Measurements from ENCODE around the gene PFN3.

PFN3 gene

DNA sequence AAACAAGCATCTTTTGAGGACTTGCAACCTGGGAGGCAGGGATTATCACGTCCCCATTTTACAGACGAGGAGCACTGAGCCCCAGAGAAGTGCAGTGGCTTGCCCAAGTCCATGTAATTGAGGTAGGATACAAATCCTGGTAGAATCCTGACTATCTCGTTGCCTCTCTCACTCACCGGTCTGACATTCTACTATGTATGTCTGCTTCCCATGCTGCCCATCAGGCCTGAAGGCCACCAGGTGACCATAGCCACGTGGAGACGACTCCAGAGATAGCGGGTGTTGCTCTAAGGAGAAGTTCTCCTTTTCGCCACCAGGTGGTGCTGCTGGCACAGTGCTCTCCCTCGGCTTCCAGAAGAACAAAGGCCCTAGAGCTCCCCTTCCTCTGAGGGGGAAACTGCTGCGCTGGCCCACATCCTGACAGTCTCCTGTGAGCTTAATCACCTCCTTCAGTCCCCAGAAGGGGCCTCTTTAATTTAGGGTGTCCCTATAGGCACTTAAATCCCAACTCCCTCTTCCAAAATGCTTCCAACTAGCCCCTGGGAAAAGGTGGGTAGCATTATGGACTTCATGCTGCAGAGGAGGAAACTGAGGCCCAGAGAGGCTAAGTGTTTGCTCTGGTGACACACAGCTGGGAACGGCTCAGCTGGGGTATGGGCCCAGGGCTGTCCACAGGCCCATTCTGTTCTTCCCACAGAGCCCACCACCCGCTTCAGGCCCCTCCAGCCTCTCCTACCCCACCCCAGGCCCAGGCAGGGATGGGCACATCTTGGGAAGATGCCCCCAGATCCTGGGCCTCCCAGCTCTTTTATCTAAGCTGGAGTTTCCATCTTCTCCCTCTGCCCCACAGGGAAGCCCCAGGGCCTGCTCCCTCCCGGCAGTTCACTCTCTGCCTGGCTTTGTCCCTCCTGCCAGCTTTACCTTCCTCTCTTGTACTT lies 9.8 kb downstream of the PFN3 start:
- no peaks in the 10 kb centered on the region for H3K4me1 ChIP-seq (ENCODE audit: control insufficient read depth, insufficient read depth, low read length)
- no peak overlapping the region for H3K27ac ChIP-seq (ENCODE audit: low read length)
- no CpG with 5 or more reads among the region's 13 CpGs for WGBS (ENCODE audit: insufficient coverage, insufficient read length)
- no peaks in the 10 kb centered on the region for H3K36me3 ChIP-seq (ENCODE audit: control insufficient read depth, insufficient read depth, low read length)
- H3K27me3 ChIP-seq (ENCODE audit: control insufficient read depth, insufficient read depth, low read length): no peaks in the 10 kb centered on the region
- H3K9me3 ChIP-seq (ENCODE audit: control insufficient read depth, insufficient read depth, low read length): no peaks in the 10 kb centered on the region
- DNase-seq (ENCODE audit: low read depth, low spot score): peak; percentile 90
- no peak overlapping the region for H3K4me3 ChIP-seq (ENCODE audit: low read length)

DNA sequence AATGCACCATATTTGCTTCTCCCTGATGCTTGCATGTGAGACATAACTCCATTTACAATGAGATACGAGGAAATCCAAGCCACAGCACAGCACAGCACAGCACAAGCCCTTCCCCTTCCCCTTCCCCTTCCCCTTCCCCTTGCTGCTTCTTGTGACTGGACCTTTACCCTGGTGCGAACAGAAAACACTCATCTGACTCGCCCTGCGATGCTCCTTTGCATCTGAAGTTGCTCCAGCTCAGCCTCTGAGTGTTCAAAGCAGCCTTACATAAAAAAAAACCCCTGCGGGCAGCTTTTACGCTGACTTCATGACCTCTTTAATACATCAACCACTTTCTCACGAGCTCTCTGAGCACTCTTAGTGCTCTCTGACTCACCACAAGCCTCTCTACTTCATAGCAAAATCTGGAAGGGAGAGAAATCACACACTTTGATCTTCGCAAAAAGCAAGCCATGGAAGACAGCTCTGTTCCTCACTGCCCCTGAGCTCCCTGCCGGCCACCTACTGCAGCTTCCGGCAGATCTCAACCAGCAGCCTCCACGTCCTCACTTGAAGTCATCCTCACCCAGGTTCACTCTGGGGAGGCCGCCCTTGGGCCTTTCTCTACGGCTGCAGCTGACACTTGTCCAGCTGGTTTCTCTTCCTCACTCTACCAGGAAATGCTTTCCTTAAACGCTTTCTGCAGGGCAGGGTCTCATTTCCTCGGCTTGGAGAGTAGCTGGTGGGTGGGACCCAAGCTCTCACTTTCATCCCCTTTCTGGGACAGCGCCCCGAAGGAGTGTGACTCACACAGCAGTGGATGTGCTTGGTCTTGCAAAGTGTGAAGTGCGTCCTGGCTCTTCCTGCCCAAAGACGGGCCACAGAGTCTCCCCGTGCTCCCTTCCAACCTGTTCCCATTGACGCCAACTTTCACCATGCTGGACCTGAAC lies 11.0 kb downstream of the PFN3 start:
- no CpG with 5 or more reads among the region's 21 CpGs for WGBS (ENCODE audit: insufficient coverage, insufficient read length)
- Histone ChIP-seq H3K27me3 (ENCODE audit: control insufficient read depth, insufficient read depth, low read length) (no peaks in the 10 kb centered on the region), H3K36me3 (ENCODE audit: control insufficient read depth, insufficient read depth, low read length) (no peaks in the 10 kb centered on the region), H3K27ac (ENCODE audit: low read length) (no peak overlapping the region), H3K4me1 (ENCODE audit: control insufficient read depth, insufficient read depth, low read length) (no peaks in the 10 kb centered on the region), H3K4me3 (ENCODE audit: low read length) (no peak overlapping the region), H3K9me3 (ENCODE audit: control insufficient read depth, insufficient read depth, low read length) (no peaks in the 10 kb centered on the region)
- no peak for DNase-seq (ENCODE audit: low read depth, low spot score)

DNA sequence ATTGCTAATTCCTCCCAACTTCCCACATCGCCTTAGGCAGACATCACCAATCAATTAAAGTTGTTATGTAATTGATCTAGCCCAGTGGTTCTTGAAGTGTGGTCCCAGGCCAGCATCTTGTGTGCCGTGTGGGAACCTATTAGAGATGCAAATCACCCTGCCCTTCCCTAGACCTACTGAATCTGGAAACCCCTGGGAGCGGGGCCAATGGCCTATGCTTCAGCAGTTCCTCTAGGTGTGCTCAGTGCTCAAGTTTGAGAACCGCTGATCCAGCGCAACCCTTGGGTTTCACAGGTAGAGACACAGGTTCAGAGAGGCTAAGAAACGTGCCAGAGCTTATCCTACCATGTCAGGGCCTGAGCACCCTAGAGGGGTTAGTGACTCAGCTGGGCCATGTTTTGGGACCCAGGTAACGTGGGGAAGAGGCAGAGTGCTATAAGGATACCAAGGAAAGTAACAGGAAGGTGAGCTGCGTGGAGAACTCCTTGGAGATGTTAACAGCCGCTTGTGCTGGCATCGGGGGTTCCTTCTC lies 11.9 kb downstream of the PFN3 start:
- no peak overlapping the region for H3K4me3 ChIP-seq (ENCODE audit: low read length)
- no peak overlapping the region for H3K27ac ChIP-seq (ENCODE audit: low read length)
- WGBS (ENCODE audit: insufficient coverage, insufficient read length): no CpG with 5 or more reads among the region's 10 CpGs
- no peaks in the 10 kb centered on the region for H3K27me3 ChIP-seq (ENCODE audit: control insufficient read depth, insufficient read depth, low read length)
- no peak for DNase-seq (ENCODE audit: low read depth, low spot score)
- H3K9me3 ChIP-seq (ENCODE audit: control insufficient read depth, insufficient read depth, low read length): no peaks in the 10 kb centered on the region
- no peaks in the 10 kb centered on the region; the same call in 1 of the 2 replicates for H3K4me1 ChIP-seq (ENCODE audit: control insufficient read depth, insufficient read depth, low read length)
- H3K36me3 ChIP-seq (ENCODE audit: control insufficient read depth, insufficient read depth, low read length): no peaks in the 10 kb centered on the region

DNA sequence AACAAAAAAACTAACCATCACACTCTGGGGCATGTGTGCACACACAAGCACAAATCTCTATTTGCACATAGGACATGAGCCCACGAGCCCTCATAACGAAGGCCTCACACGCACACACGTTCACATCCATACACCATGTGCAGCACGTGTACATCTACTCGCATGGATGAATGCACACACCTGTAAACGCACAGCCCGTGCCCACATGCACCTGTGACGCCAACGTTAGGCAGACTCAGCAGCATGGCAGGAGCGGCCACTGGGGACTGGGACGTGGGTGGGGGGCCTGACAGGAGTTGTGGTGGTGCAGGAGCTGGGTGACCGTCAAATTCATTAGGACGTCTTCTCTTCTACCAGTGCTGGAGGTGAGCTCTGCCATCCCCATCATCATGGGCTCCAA lies 13.1 kb downstream of the PFN3 start:
- Histone ChIP-seq H3K4me1 (ENCODE audit: control insufficient read depth, insufficient read depth, low read length) (no peaks in the 10 kb centered on the region; the same call in 1 of the 2 replicates), H3K4me3 (ENCODE audit: low read length) (no peak overlapping the region), H3K9me3 (ENCODE audit: control insufficient read depth, insufficient read depth, low read length) (no peaks in the 10 kb centered on the region), H3K27ac (ENCODE audit: low read length) (no peak overlapping the region), H3K36me3 (ENCODE audit: control insufficient read depth, insufficient read depth, low read length) (no peaks in the 10 kb centered on the region), H3K27me3 (ENCODE audit: control insufficient read depth, insufficient read depth, low read length) (no peaks in the 10 kb centered on the region)
- WGBS (ENCODE audit: insufficient coverage, insufficient read length): no CpG with 5 or more reads among the region's 14 CpGs
- DNase-seq (ENCODE audit: low read depth, low spot score): no peak

DNA sequence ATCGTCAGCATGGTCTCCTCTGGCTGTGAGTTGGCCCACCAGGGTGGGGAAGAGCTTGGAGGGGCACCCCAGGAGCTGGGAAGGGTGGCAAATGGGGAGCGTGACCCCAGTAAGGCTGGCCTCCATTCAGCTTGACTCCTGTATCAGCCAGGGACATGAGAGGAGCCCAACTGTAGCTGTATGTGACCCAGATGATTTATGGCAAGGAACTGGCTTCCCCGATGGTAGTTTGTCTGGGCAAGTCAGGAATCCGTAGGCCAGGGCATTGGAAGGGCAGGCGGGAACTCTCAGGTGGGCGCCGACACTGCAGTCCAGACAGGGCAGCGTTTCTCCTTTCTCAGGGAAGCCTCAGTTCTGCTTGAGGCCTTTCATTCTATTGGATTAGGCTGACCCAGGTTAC lies 13.9 kb downstream of the PFN3 start:
- Histone ChIP-seq H3K36me3 (ENCODE audit: control insufficient read depth, insufficient read depth, low read length) (no peaks in the 10 kb centered on the region), H3K9me3 (ENCODE audit: control insufficient read depth, insufficient read depth, low read length) (no peaks in the 10 kb centered on the region), H3K27me3 (ENCODE audit: control insufficient read depth, insufficient read depth, low read length) (no peaks in the 10 kb centered on the region), H3K4me1 (ENCODE audit: control insufficient read depth, insufficient read depth, low read length) (no peaks in the 10 kb centered on the region; the same call in 1 of the 2 replicates), H3K4me3 (ENCODE audit: low read length) (no peak overlapping the region), H3K27ac (ENCODE audit: low read length) (no peak overlapping the region)
- no CpG with 5 or more reads among the region's 8 CpGs for WGBS (ENCODE audit: insufficient coverage, insufficient read length)
- DNase-seq (ENCODE audit: low read depth, low spot score): no peak

DNA sequence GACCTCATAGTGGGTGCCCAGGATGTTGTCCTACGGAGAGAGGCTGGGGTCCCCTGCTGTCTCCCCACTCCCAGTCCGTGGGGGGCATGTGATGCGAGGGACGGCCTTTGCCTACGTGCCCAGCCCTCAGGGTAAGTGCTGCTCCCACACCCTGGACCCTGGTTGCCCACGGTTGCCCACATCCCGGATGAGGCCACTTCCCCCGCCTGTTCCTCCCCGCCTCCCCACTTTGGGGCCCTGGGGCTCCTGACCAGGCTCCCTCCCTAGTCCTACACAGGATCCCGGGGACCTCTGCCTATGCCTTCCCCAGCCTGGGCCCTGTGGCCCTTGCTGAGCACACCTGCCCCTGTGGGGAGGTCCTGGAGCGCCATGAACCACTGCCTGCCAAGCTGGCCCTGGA lies 14.7 kb downstream of the PFN3 start:
- DNase-seq (ENCODE audit: low read depth, low spot score): no peak

DNA sequence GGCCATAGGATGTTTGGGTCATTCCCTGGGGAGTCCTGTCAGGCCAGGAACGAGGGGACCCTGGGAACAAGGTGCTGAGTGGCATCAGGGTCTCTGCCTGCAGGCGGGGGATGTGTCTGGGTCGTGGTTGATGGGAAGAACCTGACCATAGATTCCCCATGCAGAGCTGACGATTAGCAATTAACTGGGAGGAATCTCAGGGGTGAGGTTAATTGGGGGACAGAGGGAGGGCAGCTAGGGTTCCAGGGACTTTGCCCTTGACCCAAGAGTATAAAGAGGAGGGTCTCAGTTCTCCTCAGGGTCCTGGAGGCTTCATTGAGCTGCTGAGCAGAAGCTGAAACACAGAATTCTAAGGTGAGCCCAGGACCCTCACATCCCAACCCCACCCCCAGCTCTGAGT lies 16.3 kb downstream of the PFN3 start, which contains the start of gene SLC34A1:
SLC34A1 (plus strand) TSS at position 301 of the 400 bp plus-strand sequence. CDS start 1,308 bp downstream, outside the sequence.
- no peaks in the 10 kb centered on the region for H3K36me3 ChIP-seq (ENCODE audit: control insufficient read depth, insufficient read depth, low read length)
- H3K4me1 ChIP-seq (ENCODE audit: control insufficient read depth, insufficient read depth, low read length): no peaks in the 10 kb centered on the region; the same call in 1 of the 2 replicates
- H3K4me3 ChIP-seq (ENCODE audit: low read length): no peak within 1 kb of the TSS
- WGBS (ENCODE audit: insufficient coverage, insufficient read length): no CpG with 5 or more reads among the region's 4 CpGs
- no peak for DNase-seq (ENCODE audit: low read depth, low spot score)
- H3K27ac ChIP-seq (ENCODE audit: low read length): no peak within 1 kb of the TSS
- H3K27me3 ChIP-seq (ENCODE audit: control insufficient read depth, insufficient read depth, low read length): no peaks in the 10 kb centered on the region
- H3K9me3 ChIP-seq (ENCODE audit: control insufficient read depth, insufficient read depth, low read length): no peaks in the 10 kb centered on the region

More for the DNA sequence above, 14.7 kb downstream of the PFN3 start:
- Histone ChIP-seq H3K4me1 (ENCODE audit: control insufficient read depth, insufficient read depth, low read length) (no peaks in the 10 kb centered on the region; the same call in 1 of the 2 replicates), H3K27me3 (ENCODE audit: control insufficient read depth, insufficient read depth, low read length) (no peaks in the 10 kb centered on the region), H3K36me3 (ENCODE audit: control insufficient read depth, insufficient read depth, low read length) (no peaks in the 10 kb centered on the region), H3K9me3 (ENCODE audit: control insufficient read depth, insufficient read depth, low read length) (no peaks in the 10 kb centered on the region), H3K4me3 (ENCODE audit: low read length) (no peak overlapping the region), H3K27ac (ENCODE audit: low read length) (no peak overlapping the region)
- no CpG with 5 or more reads among the region's 11 CpGs for WGBS (ENCODE audit: insufficient coverage, insufficient read length)

DNA sequence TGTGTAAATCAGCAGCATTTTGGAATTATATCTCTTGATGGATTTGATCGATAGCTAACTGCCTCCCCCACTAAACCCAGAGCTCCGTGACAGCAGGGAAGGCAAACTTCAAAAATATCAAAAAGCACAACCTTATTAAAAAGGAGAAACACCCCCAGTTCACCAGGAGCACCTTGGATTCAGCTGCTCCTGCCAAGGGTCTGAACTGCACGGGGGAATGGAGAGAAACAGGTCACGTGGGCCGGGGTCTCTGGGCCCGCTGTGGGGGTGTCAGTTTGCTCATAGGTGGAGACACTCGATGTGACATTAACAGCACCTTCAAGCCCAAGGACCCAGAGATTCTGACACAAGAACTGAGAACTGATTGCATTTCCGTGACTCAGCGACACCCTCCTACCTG lies 17.3 kb downstream of the PFN3 start:
- Histone ChIP-seq H3K36me3 (ENCODE audit: control insufficient read depth, insufficient read depth, low read length) (no peaks in the 10 kb centered on the region), H3K9me3 (ENCODE audit: control insufficient read depth, insufficient read depth, low read length) (no peaks in the 10 kb centered on the region), H3K27me3 (ENCODE audit: control insufficient read depth, insufficient read depth, low read length) (no peaks in the 10 kb centered on the region), H3K27ac (ENCODE audit: low read length) (no peak overlapping the region), H3K4me1 (ENCODE audit: control insufficient read depth, insufficient read depth, low read length) (no peaks in the 10 kb centered on the region; the same call in 1 of the 2 replicates), H3K4me3 (ENCODE audit: low read length) (no peak overlapping the region)
- WGBS (ENCODE audit: insufficient coverage, insufficient read length): no CpG with 5 or more reads among the region's 9 CpGs
- no peak for DNase-seq (ENCODE audit: low read depth, low spot score)

DNA sequence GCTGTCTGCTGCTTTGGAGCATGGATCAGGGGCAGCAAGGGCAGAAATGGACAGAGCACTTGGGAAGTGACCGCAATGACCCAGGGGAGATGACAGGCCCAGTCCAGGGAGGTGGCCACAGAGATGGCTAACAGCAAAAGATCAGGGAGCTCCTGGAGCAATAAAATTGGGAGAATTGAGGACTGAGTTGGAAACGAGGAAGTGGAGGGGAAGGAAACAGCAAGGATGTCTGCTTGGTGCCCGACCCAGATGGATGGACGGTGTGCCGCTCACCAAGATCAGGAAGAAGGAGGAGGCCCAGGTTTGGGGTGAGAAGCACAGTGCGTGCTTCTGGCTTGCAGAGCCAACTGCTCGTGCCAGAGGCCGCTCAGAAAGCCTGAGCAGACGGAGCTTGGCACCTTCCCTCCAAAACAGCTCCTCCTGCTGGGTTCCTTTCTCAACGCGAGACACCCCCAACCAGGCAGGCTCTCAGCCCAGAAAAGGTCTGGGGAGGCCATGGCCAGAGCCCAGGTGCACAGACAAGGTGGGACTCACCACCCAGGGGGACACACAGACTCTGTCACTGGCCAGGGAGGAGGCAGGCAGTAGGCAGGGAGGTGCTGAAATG lies 17.9 kb downstream of the PFN3 start:
- peaks cover 3% of the 10 kb centered on the region; the same call in 1 of the 2 replicates for H3K4me1 ChIP-seq (ENCODE audit: control insufficient read depth, insufficient read depth, low read length)
- H3K4me3 ChIP-seq (ENCODE audit: low read length): no peak overlapping the region
- H3K9me3 ChIP-seq (ENCODE audit: control insufficient read depth, insufficient read depth, low read length): no peaks in the 10 kb centered on the region
- no peak for DNase-seq (ENCODE audit: low read depth, low spot score)
- no CpG with 5 or more reads among the region's 11 CpGs for WGBS (ENCODE audit: insufficient coverage, insufficient read length)
- H3K36me3 ChIP-seq (ENCODE audit: control insufficient read depth, insufficient read depth, low read length): no peaks in the 10 kb centered on the region
- H3K27ac ChIP-seq (ENCODE audit: low read length): no peak overlapping the region
- H3K27me3 ChIP-seq (ENCODE audit: control insufficient read depth, insufficient read depth, low read length): no peaks in the 10 kb centered on the region

DNA sequence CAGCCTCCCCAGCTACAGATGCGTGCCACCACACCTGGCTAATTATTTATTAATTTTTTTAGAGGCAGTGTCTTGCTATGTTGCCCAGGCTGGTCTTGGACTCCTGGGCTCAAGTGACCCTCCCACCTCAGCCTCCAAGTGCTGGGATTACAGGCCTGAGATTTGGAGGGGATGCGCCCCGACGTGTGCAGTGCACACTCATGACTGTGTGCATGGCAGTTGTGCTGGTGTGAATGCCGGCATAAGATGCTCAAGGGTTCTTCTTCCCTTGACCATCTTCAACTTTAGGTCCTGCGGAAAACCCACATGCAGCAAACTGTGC lies 19.7 kb downstream of the PFN3 start:
- no peaks in the 10 kb centered on the region for H3K27me3 ChIP-seq (ENCODE audit: control insufficient read depth, insufficient read depth, low read length)
- no peaks in the 10 kb centered on the region for H3K36me3 ChIP-seq (ENCODE audit: control insufficient read depth, insufficient read depth, low read length)
- WGBS (ENCODE audit: insufficient coverage, insufficient read length): no CpG with 5 or more reads among the region's 6 CpGs
- no peak for DNase-seq (ENCODE audit: low read depth, low spot score)
- H3K4me1 ChIP-seq (ENCODE audit: control insufficient read depth, insufficient read depth, low read length): peaks cover 3% of the 10 kb centered on the region; the same call in 1 of the 2 replicates
- H3K4me3 ChIP-seq (ENCODE audit: low read length): no peak overlapping the region
- no peaks in the 10 kb centered on the region for H3K9me3 ChIP-seq (ENCODE audit: control insufficient read depth, insufficient read depth, low read length)
- H3K27ac ChIP-seq (ENCODE audit: low read length): no peak overlapping the region
